Measurements from ENCODE around the gene GFER. TPM values are rescaled to one million over a fixed set of nuclear protein-coding genes. Genes with fewer than 3 reads are reported as not detected.

Gene GFER
- total and polyA plus RNA-seq, 4 experiments from 2014 or later, result 19.6 to 35.7 (median 27.4) TPM

DNA sequence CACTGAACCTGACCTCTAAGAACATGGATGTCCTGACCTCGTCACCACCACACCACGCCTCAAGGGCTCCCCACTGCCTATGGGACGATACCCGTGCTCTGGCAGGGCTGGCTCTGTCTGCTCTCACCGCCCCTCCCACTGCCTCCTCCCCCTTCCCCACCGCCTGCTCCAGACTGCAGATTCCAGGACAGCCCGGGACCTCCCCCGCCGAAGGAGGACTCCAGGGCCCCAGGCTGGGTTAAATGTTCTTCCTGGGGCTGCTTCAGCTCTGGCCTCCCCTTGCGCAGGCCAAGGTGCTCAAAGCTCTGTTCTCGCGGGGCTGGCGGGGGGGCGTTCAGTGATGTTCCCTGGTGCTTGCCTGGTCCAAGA is 38.7 kb downstream of the GFER start:
- Histone ChIP-seq H3K27me3 (ENCODE audit: insufficient read depth, low read length) (peaks cover 12% of the 10 kb centered on the region), H3K36me3 (ENCODE audit: insufficient read depth, low read length) (no peaks in the 10 kb centered on the region), H3K4me3 (ENCODE audit: low read length in 2 of 2) (peak overlapping the region in 1 of 2 donors; percentile 24), H3K27ac (ENCODE audit: low read depth, low read length) (no peak overlapping the region), H3K4me1 (ENCODE audit: insufficient read depth, low read length) (peaks cover 28% of the 10 kb centered on the region), H3K9me3 (ENCODE audit: control insufficient read depth in 1 of 2, low read length in 2 of 2) (no peaks in the 10 kb centered on the region)
- intact Hi-C loops (cut with micrococcal nuclease), result loop anchor here (1.0 to 2.0 kb wide), 4 partner anchors 24 to 465 kb away; partner anchors contain the start of genes ECI1, NTHL1 and TSC2
- Mint-ChIP-seq H3K27me3 (peaks cover 17 to 20% of the 10 kb centered on the region in 2 donors), H3K27ac (peak overlapping the region in 2 of 7 donors; percentile 37 to 62), H3K4me3 (peak overlapping the region; percentile 6 to 76 (median 54)), H3K4me1 (peaks cover 9 to 24% (median 16%) of the 10 kb centered on the region in 4 donors), H3K36me3 (no peaks in the 10 kb centered on the region), H3K9me3 (no peaks in the 10 kb centered on the region)
- CTCF ChIA-PET (ENCODE audit: partially characterized antibody), result interaction anchor here (0.6 to 3.8 kb wide), 11 partner anchors 9 to 230 kb away, joined by 3 to 74 read pairs (median 6); no protein-coding TSS in a partner anchor
- POLR2A ChIA-PET (ENCODE audit: partially characterized antibody), result interaction anchor here (1.0 to 4.2 kb wide), 3 partner anchors 58 to 131 kb away, joined by 3 to 51 read pairs (median 6); partner anchors contain the start of genes RPS2 and TRAF7
- DNase-seq, result peak in 1 of 5 donors; percentile 46

GRCh38 chr16:2023092-2024031 is 39.4 kb downstream of the GFER start:
- Mint-ChIP-seq H3K4me1 (peaks cover 9 to 26% (median 17%) of the 10 kb centered on the region in 4 donors), H3K27ac (peak overlapping the region in 6 of 7 donors; percentile 60 to 91 (median 76)), H3K27me3 (peaks cover 15 to 16% of the 10 kb centered on the region in 2 donors), H3K36me3 (no peaks in the 10 kb centered on the region), H3K9me3 (no peaks in the 10 kb centered on the region), H3K4me3 (peak overlapping the region; percentile 6 to 76 (median 70))
- ChIA-PET CTCF (ENCODE audit: partially characterized antibody) (interaction anchor here (0.6 to 3.8 kb wide), 11 partner anchors 10 to 224 kb away, joined by 3 to 74 read pairs (median 7); no protein-coding TSS in a partner anchor), POLR2A (ENCODE audit: partially characterized antibody) (interaction anchor here (0.9 to 4.2 kb wide), 5 partner anchors 59 to 228 kb away, joined by 3 to 51 read pairs (median 6); partner anchors contain the start of genes ECI1, RPS2 and TRAF7)
- no peaks in the 10 kb centered on the region for H3K9me3 ChIP-seq (ENCODE audit: control insufficient read depth in 1 of 2, low read length in 2 of 2)
- H3K4me1 ChIP-seq (ENCODE audit: insufficient read depth, low read length), result peaks cover 29% of the 10 kb centered on the region
- H3K36me3 ChIP-seq (ENCODE audit: insufficient read depth, low read length), result no peaks in the 10 kb centered on the region
- H3K4me3 ChIP-seq (ENCODE audit: low read length in 2 of 2), result peak overlapping the region in 1 of 2 donors; percentile 30
- intact Hi-C loops (cut with micrococcal nuclease), result loop anchor here (1.0 to 2.0 kb wide), 4 partner anchors 23 to 464 kb away; partner anchors contain the start of genes ECI1, NTHL1 and TSC2
- H3K27ac ChIP-seq (ENCODE audit: low read depth, low read length), result peak overlapping the region; percentile 44
- peaks cover 12% of the 10 kb centered on the region for H3K27me3 ChIP-seq (ENCODE audit: insufficient read depth, low read length)
- peak; percentile 89 to 95 (median 91) for DNase-seq

DNA sequence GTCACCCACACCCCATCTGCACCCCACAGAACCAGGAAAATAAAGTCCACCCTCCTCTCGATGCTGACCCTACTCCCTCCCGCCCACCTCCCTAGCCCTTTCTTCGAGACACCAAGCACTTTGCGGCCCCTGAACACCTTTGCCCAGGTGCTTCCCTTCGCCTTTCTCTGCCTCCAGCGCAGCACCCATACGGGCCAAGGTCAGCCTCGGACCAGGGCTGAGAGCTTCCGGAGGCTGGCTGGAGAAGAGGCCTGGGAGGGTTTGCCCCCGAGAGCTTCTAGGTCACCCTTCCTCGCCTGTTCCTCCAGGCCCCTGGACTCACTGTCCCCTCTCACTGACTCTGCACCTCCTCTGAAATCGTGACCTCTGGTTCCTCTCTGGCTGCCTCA is 40.0 kb downstream of the GFER start:
- ChIA-PET CTCF (ENCODE audit: partially characterized antibody) (interaction anchor here (1.1 to 2.7 kb wide), 2 partner anchors 116 to 120 kb away, joined by 3 to 21 read pairs; no protein-coding TSS in a partner anchor), POLR2A (ENCODE audit: partially characterized antibody) (interaction anchor here (0.9 to 4.2 kb wide), 5 partner anchors 59 to 228 kb away, joined by 3 to 51 read pairs (median 5); partner anchors contain the start of genes ECI1, RPS2 and TRAF7)
- intact Hi-C loops (cut with micrococcal nuclease), result no loop called here
- H3K27ac Mint-ChIP-seq, result peak overlapping the region in 6 of 7 donors; percentile 40 to 92 (median 58)
- H3K27me3 ChIP-seq (ENCODE audit: insufficient read depth, low read length), result peaks cover 12% of the 10 kb centered on the region
- H3K4me3 Mint-ChIP-seq, result peak overlapping the region in 6 of 8 donors; percentile 36 to 75 (median 55)
- H3K27me3 Mint-ChIP-seq, result peaks cover 11 to 12% of the 10 kb centered on the region in 2 donors
- peaks cover 29% of the 10 kb centered on the region for H3K4me1 ChIP-seq (ENCODE audit: insufficient read depth, low read length)
- H3K36me3 Mint-ChIP-seq, result no peaks in the 10 kb centered on the region
- H3K36me3 ChIP-seq (ENCODE audit: insufficient read depth, low read length), result no peaks in the 10 kb centered on the region
- no peak for DNase-seq
- H3K4me1 Mint-ChIP-seq, result peaks cover 9 to 26% (median 17%) of the 10 kb centered on the region in 4 donors
- H3K4me3 ChIP-seq (ENCODE audit: low read length in 2 of 2), result no peak overlapping the region
- H3K27ac ChIP-seq (ENCODE audit: low read depth, low read length), result no peak overlapping the region
- no peaks in the 10 kb centered on the region for H3K9me3 Mint-ChIP-seq
- no peaks in the 10 kb centered on the region for H3K9me3 ChIP-seq (ENCODE audit: control insufficient read depth in 1 of 2, low read length in 2 of 2)

DNA sequence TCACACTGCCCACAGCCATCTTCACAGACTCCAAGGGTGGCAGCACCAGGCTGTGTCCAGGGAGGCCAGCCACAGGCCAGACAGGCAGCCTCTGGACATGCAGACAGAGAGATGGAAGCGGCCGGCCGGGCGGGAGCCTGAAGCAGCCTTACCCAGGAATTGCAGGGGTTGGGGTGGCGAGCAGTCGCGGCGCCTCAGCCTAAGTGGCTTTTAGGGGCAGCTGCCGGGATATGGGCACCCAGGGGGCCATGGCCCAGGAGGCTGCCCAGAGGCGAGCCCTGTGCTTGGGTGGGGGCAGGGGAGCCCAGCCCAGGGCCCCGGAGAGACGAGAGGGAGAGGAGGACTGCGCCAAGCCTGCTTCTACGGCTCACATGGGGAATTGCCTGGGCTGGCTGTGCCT is 41.3 kb downstream of the GFER start:
- H3K9me3 ChIP-seq (ENCODE audit: control insufficient read depth in 1 of 2, low read length in 2 of 2), result no peaks in the 10 kb centered on the region

GRCh38 chr16:2025878-2026460 is 42.0 kb downstream of the GFER start:
- Histone ChIP-seq H3K4me1 (ENCODE audit: insufficient read depth, low read length) (peaks cover 29% of the 10 kb centered on the region), H3K36me3 (ENCODE audit: insufficient read depth, low read length) (no peaks in the 10 kb centered on the region), H3K9me3 (ENCODE audit: control insufficient read depth in 1 of 2, low read length in 2 of 2) (no peaks in the 10 kb centered on the region), H3K27ac (ENCODE audit: low read depth, low read length) (no peak overlapping the region), H3K4me3 (ENCODE audit: low read length in 2 of 2) (no peak overlapping the region), H3K27me3 (ENCODE audit: insufficient read depth, low read length) (peaks cover 4% of the 10 kb centered on the region)
- H3K9me3 Mint-ChIP-seq, result no peaks in the 10 kb centered on the region
- H3K27ac Mint-ChIP-seq, result peak overlapping the region in 1 of 7 donors; percentile 63
- CTCF ChIA-PET (ENCODE audit: partially characterized antibody), result interaction anchor here (2.7 kb wide), 1 partner anchor 114 kb away, joined by 21 read pairs; no protein-coding TSS in a partner anchor
- no peaks in the 10 kb centered on the region for H3K36me3 Mint-ChIP-seq
- no peak for DNase-seq
- H3K27me3 Mint-ChIP-seq, result peaks cover 5 to 12% of the 10 kb centered on the region in 2 donors
- POLR2A ChIA-PET (ENCODE audit: partially characterized antibody), result interaction anchor here (1.0 to 4.2 kb wide), 5 partner anchors 22 to 129 kb away, joined by 4 to 51 read pairs (median 8); partner anchors contain the start of genes NTHL1, TRAF7 and TSC2
- intact Hi-C loops (cut with micrococcal nuclease), result no loop called here
- peaks cover 9 to 26% (median 16%) of the 10 kb centered on the region in 4 donors for H3K4me1 Mint-ChIP-seq
- peak overlapping the region in 6 of 8 donors; percentile 32 to 55 (median 50) for H3K4me3 Mint-ChIP-seq

More for the DNA sequence above, 41.3 kb downstream of the GFER start:
- peaks cover 9 to 26% (median 17%) of the 10 kb centered on the region in 4 donors for H3K4me1 Mint-ChIP-seq
- peaks cover 11% of the 10 kb centered on the region for H3K27me3 ChIP-seq (ENCODE audit: insufficient read depth, low read length)
- H3K36me3 Mint-ChIP-seq, result no peaks in the 10 kb centered on the region
- peak overlapping the region in 3 of 8 donors; percentile 21 to 73 (median 54) for H3K4me3 Mint-ChIP-seq
- intact Hi-C loops (cut with micrococcal nuclease), result no loop called here
- H3K27ac Mint-ChIP-seq, result peak overlapping the region in 1 of 7 donors; percentile 40
- no peaks in the 10 kb centered on the region for H3K36me3 ChIP-seq (ENCODE audit: insufficient read depth, low read length)
- no peaks in the 10 kb centered on the region for H3K9me3 Mint-ChIP-seq
- H3K27me3 Mint-ChIP-seq, result peaks cover 9 to 12% of the 10 kb centered on the region in 2 donors
- no peak for DNase-seq
- ChIA-PET CTCF (ENCODE audit: partially characterized antibody) (interaction anchor here (1.1 to 2.7 kb wide), 2 partner anchors 115 to 118 kb away, joined by 3 to 21 read pairs; no protein-coding TSS in a partner anchor), POLR2A (ENCODE audit: partially characterized antibody) (interaction anchor here (1.2 to 4.2 kb wide), 2 partner anchors 61 to 129 kb away, joined by 3 to 51 read pairs; partner anchors contain the start of genes RPS2 and TRAF7)
- H3K4me1 ChIP-seq (ENCODE audit: insufficient read depth, low read length), result peaks cover 29% of the 10 kb centered on the region
- no peak overlapping the region for H3K4me3 ChIP-seq (ENCODE audit: low read length in 2 of 2)
- H3K27ac ChIP-seq (ENCODE audit: low read depth, low read length), result no peak overlapping the region

DNA sequence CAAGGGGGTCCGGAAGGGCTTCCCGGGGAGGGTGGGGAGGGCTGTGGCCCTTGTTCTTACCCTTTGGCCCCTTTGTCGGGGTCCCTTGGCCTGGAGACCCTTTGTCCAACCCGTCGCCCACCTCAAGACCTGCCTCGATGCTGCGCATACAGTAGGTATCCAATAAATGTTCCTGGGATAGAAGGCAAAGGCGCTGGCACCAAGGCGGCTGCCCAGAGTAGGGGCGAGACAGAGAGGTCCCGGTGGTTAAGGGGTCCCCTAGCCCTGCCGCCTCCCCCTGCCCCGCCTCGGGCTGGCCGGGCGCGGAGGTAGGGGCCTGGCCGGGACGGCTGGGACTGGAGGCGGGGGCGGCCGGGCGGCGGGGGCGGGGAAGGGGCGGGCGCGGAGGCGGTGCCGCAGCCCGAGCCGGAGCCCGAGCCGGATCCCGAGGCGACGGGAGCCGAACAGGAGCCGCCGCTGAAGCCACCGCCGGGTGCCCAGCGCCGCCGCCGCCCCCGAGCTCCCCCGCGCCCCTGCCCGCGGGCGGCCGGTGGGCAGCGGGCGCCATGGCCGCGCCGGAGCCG is 42.5 kb downstream of the GFER start, which contains the start of gene NHERF2:
Gene NHERF2, plus strand, starts transcription at position 442 of the 563 bp plus-strand sequence. Its CDS starts 104 bp downstream, at position 546.
- Mint-ChIP-seq H3K36me3 (no peaks in the 10 kb centered on the region), H3K27me3 (peaks cover 3 to 11% of the 10 kb centered on the region in 2 donors), H3K4me3 (peak within 1 kb of the TSS; percentile 76 to 86 (median 78)), H3K4me1 (peaks cover 9 to 26% (median 16%) of the 10 kb centered on the region in 4 donors), H3K27ac (peak within 1 kb of the TSS in 4 of 7 donors; percentile 13 to 68 (median 58)), H3K9me3 (no peaks in the 10 kb centered on the region)
- Histone ChIP-seq H3K9me3 (ENCODE audit: control insufficient read depth in 1 of 2, low read length in 2 of 2) (no peaks in the 10 kb centered on the region), H3K4me1 (ENCODE audit: insufficient read depth, low read length) (peaks cover 29% of the 10 kb centered on the region), H3K4me3 (ENCODE audit: low read length in 2 of 2) (peak within 1 kb of the TSS in 1 of 2 donors; percentile 23), H3K27ac (ENCODE audit: low read depth, low read length) (no peak within 1 kb of the TSS), H3K36me3 (ENCODE audit: insufficient read depth, low read length) (no peaks in the 10 kb centered on the region), H3K27me3 (ENCODE audit: insufficient read depth, low read length) (peaks cover 3% of the 10 kb centered on the region)
- ChIA-PET POLR2A (ENCODE audit: partially characterized antibody) (interaction anchor here (1.0 to 2.0 kb wide), 5 partner anchors 22 to 198 kb away, joined by 3 to 13 read pairs (median 7); partner anchors contain the start of genes NTHL1, TRAF7 and TSC2), CTCF (ENCODE audit: partially characterized antibody) (no interaction called here)
- intact Hi-C loops (cut with micrococcal nuclease), result no loop called here
- peak in 4 of 5 donors; percentile 22 to 43 (median 30) for DNase-seq
